PFSK-1 (cell line): Measurements from ENCODE around the gene SUV39H2.

Experiments
- POLR2AphosphoS5 ChIP-seq: IDR thresholded peaks from 2 replicates; pipeline ENCODE4 v1.6.1; 2012; ENCODE audit warnings: low read depth, mild to moderate bottlenecking, control low read depth, low read length, moderate library complexity
- TAF1 ChIP-seq: IDR thresholded peaks from 2 replicates; pipeline ENCODE4 v1.6.1; 2012; ENCODE audit warnings: low read length, control low read depth, borderline replicate concordance; ENCODE audit not compliant: insufficient read depth

DNA sequence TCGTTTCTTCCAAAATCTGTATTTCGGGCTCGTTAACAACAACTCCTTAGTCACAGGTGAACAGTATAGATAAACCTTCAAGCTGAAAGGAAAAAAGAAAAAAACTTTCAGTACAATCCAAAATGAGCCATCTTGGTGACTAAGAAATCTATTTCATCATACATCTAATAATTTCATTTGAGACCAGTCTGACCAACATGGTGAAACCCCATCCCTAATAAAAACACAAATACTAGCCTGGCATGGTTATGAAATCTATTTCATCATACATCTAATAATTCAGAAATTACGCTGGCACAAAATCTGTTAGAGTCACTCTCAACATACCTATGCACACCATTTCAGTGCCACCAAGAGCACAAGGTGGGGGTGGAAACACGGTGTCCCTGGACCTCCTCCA is 66.4 kb downstream of the SUV39H2 start:
- no peak for TF ChIP-seq POLR2AphosphoS5
- TF ChIP-seq TAF1 = no peak
